ENCODE data around the gene INTS7.

INTS7 gene, protein sequence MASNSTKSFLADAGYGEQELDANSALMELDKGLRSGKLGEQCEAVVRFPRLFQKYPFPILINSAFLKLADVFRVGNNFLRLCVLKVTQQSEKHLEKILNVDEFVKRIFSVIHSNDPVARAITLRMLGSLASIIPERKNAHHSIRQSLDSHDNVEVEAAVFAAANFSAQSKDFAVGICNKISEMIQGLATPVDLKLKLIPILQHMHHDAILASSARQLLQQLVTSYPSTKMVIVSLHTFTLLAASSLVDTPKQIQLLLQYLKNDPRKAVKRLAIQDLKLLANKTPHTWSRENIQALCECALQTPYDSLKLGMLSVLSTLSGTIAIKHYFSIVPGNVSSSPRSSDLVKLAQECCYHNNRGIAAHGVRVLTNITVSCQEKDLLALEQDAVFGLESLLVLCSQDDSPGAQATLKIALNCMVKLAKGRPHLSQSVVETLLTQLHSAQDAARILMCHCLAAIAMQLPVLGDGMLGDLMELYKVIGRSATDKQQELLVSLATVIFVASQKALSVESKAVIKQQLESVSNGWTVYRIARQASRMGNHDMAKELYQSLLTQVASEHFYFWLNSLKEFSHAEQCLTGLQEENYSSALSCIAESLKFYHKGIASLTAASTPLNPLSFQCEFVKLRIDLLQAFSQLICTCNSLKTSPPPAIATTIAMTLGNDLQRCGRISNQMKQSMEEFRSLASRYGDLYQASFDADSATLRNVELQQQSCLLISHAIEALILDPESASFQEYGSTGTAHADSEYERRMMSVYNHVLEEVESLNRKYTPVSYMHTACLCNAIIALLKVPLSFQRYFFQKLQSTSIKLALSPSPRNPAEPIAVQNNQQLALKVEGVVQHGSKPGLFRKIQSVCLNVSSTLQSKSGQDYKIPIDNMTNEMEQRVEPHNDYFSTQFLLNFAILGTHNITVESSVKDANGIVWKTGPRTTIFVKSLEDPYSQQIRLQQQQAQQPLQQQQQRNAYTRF

GRCh38 chr1:212035123-212035834 is at the start of gene INTS7, which contains the start of gene DTL:
Gene INTS7, minus strand, starts transcription at chr1:212035557. Its CDS starts 120 bp downstream, at chr1:212035437.
Gene DTL, plus strand, starts transcription at chr1:212035748. Its CDS starts 143 bp downstream, at chr1:212035891.
- DNase-seq: peak; percentile 99

DNA sequence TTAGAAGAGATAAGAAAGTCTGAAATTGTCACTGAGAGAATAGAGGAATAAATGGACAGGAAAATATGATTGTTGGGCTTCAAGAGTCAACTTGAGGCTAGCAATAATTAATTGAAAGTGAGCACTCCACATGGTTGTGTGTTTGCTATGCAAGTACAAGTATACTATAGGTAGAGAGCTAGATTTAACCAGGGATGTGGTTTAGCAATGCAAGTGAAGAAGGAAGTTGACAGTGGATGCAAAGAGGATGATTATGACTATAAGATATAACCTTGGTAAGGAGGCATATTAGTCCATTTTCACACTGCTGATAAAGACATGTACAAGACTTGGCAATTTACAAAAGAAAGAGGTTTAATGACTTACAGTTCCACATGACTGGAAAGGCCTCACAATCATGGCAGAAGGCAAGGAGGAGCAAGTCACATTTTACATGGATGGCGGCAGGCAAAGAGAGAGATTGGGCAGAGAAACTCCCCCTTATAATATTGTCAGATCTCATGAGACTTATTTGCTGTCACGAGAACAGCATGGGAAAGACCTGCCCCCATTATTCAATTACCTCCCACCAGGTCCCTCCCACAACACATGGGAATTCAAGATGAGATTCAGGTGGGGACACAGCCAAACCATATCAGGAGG is 47.5 kb upstream of the INTS7 start:
- DNase-seq: no peak

DNA sequence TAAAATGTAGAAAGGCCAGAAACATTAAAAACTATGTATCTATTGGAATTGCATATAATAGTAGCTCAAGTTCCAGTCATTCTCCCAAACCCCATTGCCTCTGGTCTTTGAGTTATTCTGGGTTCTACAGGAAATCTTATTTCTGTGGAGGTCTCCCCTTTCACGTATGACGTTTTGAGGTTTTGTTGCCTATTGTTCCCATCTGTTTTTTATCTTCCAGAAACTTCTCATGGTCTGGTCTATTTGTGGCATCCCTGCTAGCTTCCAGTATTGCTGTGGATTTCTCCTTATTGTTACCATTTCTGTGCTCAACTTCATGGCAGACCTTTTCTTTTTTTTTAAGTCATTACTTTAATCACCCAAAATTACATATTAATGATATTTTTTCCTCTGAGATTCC is 43.5 kb upstream of the INTS7 start:
- peak; percentile 34 for DNase-seq

DNA sequence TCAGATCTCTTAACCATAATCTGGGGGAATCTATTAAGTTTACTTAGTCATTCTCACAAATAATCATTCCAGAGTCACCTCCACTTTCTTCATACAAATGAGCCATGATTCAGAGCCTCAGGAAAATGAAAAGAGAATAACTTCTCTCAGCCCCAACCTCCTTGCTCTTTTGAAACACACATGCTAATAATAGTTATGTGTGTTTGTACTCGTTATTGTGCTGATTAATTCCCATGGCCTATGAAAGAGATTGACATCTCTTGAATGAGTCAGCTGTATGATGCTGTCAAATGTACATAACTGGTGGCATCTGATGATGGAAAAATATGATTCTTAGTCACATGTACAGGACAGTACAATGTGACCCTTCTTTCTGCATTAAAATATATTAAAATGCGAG is 41.7 kb upstream of the INTS7 start:
- no peak for DNase-seq

DNA sequence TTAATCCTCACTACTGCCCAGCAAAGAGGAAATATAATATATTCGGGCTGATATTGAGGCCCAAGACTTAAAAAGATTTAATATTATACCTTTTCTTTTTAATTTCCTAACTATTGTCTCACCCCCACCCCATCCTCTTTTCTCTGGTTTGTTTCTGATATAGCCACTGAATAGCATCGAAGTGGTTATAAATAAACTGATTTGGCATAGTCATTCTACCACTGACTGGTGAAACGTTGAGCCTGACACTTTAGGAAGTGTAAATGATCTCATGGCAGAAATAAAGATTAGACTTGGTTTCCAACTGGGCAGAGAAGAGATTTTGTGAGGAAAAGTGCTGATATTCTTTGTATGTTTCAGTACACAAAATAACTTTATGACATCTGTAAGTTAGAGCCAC is 39.5 kb upstream of the INTS7 start:
- DNase-seq: no peak

DNA sequence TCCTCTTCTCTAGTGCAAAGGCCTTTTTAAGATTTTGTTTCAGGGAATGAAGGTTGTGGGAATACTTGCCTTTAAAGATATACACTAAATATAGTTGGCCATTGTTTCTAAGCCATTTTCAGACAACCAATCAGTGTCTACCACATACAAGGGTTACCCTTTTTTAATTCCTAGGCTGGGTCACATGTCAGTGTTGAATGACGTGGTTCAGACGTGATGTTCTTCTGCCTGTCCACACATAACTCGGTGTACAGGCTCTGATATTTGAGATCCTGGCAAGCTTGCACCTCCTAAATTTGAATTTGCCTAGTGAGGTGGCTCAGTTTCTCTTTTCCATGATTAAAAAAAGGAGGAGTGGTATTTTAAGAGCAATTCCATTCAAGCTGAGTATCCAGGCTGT is 39.0 kb upstream of the INTS7 start:
- DNase-seq: no peak

DNA sequence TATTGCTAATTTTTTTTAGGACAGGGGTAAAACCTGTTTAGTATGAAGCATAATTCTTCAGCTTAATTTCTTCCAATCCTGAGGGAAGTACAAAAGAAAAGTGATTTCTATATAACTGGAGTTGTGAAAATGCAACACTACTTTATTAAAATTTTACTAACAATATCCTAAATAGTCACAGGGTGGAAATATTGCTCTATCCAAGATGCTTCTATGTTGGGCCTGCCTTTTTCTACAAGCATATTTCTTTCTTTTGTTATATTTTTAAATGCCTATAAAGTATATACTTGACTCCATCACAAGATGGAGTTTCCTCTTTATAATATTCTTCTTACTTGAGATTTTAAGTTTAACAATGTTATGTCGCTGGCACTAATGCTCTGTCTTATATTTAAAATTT is 38.1 kb upstream of the INTS7 start:
- no peak for DNase-seq

- no peak for DNase-seq
These were observed 36.7 kb upstream of the INTS7 start for GRCh38 chr1:212072047-212072446.

GRCh38 chr1:212070720-212071302 is 35.5 kb upstream of the INTS7 start:
- peak; percentile 48 for DNase-seq

GRCh38 chr1:212067787-212068186 is 32.4 kb upstream of the INTS7 start:
- no peak for DNase-seq

GRCh38 chr1:212062832-212063438 is 27.6 kb upstream of the INTS7 start:
- DNase-seq: peak; percentile 44

GRCh38 chr1:212060632-212061472 is 25.5 kb upstream of the INTS7 start:
- DNase-seq: no peak

GRCh38 chr1:212055333-212055732 is 20.0 kb upstream of the INTS7 start:
- no peak for DNase-seq

DNA sequence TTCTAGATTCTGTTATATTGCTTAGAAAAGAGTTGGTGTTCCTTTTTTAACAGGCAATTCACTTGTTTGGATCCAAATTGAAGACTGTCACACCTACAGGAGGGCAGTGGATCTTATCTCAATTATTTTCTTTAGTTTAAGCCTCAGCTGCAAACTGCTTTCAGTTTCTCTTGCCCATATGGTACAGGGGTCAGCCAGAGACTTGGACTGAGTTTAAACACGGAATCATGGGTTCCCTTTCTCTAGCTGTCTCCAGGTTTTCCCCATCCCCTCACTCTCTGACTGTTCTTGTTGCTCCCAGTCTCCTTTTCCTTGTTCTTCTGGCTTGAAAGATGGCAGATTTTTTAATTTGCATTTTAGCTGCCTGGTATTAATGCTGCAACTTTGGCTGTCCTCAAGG is 18.6 kb upstream of the INTS7 start:
- no peak for DNase-seq

GRCh38 chr1:212045981-212046380 is 10.6 kb upstream of the INTS7 start:
- peak; percentile 37 for DNase-seq

- no peak for DNase-seq
These were observed 9.5 kb upstream of the INTS7 start for GRCh38 chr1:212044851-212045250.

- no peak for DNase-seq
These were observed 7.1 kb upstream of the INTS7 start for GRCh38 chr1:212042436-212042835.

DNA sequence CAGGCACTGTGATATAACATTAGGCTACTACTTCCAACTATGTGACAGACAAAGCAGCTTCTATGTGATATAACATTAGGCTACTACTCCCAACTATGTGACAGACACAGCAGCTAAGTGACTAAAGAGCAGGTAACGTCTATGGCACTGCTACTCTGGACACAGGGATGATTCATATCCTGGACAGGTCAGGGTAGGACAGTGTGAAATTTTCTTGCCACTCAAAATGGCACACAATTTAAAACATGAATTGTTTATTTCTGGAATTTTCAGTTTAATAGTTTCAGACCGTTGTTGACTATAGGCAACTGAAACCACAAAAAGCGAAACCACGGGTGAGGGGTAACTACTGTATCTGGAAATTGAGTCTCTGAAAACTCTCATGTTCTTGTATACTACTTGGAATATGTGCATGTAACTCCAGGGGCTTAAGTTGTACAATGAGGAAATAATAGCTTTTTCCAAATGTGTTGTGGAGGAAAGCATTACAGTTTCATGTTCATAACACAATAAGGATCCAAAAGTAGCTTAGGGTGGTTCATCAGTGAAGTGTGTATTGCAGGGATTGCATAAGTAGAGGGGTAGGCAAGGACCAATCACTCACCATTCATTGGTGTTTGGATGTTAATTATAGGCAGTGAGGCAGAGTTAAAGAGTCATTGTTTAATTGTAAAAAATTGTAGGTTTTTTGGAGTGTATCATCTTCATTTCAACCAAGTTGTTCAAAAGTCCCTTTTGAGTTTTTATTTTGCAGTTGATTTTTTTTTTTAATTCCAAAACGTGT is 5.5 kb upstream of the INTS7 start:
- no peak for DNase-seq

DNA sequence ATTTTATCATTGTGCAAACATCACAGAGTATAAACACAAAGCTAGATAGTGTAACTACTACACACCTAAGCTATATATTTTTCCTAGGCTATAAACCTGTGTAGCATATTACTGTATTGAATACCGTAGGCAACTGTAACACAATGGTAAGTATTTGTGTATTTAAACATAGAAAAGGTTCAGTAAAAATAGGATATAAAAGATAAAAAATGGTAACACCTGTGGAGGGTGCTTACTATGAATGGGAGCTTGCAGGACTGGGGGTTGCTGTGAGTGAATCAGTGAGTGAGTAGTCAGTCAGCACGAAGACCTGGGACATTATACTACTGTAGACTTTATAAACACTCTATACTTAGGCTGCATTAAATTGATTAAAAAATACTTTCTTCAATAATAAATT is 4.3 kb upstream of the INTS7 start:
- DNase-seq: no peak

DNA sequence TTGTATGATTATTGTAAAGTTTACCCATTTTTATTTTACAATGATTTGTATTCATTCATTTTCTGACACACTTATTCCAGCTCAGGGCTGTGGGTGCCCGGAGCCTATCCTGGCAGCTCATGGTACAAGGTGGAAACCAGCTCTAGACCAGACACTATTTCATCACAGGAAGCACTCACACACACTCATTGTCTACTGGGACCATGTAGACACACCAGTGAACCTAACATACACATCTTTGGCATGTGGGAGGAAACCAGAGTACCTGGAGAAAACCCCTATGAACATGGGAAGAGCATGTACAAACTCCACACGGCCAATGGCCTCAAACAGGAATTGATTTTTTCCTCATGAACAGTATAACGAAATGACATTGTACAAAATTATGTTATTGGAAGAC is 2.5 kb upstream of the INTS7 start:
- DNase-seq: no peak

Measured in fibroblast of skin of right quadriceps (primary cell).